ENCODE measurements around the gene CRP.

DNA sequence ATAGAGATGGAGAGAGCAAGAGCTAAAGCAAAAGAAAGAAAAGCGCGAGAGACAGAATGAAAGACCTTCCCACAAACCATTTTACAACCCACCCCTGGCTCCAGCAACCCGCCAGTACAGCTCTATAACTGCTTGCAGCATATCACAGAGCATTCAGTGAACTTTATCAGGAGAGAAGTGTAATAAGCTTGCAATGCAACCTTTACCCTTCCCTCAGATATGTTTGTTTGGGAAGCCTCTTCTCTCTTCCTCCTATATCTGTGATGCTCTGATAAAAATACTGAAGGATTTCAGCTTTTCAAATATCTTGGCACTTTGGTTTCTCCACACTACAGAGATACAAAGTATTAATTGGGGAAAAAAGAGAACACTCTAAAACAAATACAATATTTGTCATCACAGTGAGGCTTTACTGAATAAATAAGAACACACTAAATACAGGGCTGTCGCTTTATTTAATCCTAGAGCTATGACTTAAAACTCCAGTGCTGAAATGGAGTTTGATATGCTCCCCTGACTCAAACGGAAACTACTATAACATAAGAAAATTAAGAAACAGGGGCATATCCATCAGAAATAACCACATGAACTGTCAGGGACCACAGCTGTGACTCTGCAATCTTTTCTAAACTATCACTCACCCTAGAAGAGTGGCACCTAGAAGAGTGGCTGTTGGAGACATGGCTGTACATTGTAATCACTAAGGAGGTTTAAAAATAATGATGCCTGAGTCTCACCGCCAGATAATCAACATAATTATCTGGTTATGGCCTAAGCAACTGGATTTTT lies 6.7 kb downstream of the CRP start:
- TF ChIP-seq, protein P1, sequence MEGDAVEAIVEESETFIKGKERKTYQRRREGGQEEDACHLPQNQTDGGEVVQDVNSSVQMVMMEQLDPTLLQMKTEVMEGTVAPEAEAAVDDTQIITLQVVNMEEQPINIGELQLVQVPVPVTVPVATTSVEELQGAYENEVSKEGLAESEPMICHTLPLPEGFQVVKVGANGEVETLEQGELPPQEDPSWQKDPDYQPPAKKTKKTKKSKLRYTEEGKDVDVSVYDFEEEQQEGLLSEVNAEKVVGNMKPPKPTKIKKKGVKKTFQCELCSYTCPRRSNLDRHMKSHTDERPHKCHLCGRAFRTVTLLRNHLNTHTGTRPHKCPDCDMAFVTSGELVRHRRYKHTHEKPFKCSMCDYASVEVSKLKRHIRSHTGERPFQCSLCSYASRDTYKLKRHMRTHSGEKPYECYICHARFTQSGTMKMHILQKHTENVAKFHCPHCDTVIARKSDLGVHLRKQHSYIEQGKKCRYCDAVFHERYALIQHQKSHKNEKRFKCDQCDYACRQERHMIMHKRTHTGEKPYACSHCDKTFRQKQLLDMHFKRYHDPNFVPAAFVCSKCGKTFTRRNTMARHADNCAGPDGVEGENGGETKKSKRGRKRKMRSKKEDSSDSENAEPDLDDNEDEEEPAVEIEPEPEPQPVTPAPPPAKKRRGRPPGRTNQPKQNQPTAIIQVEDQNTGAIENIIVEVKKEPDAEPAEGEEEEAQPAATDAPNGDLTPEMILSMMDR (IDR thresholded peaks at IDR 0.05): no peak
- no peak for TF ChIP-seq POLR2A (IDR thresholded peaks at IDR 0.05)

Data from testis (tissue), 2 donors.